Activated B cell treated with CpG ODN at 0.5 μM for 24 hours (primary cell): Measurements from ENCODE around the gene ETNK2. TPM values are rescaled to one million over a fixed set of nuclear protein-coding genes. Genes with fewer than 3 reads are reported as not detected.

ENCODE experiments used
- ATAC-seq: fragments of 200-7000 bp; cut with Tn5 transposase; one replicate; pipeline ENCODE4 v1.10.0; 2021; ENCODE audit warnings: low read depth, mild to moderate bottlenecking, moderate library complexity
- CTCF ChIA-PET: fragments of 350-600 bp; sonication (Branson Sonifier 250); formaldehyde crosslinking; loops from one replicate; lab custom pipeline; 2021; ENCODE audit warnings: antibody characterized with exemption; lab: Charles Lee
- POLR2A ChIA-PET: fragments of 350-600 bp; sonication (Branson Sonifier 250); formaldehyde crosslinking; loops from one replicate; lab custom pipeline; 2021; ENCODE audit warnings: antibody characterized with exemption; lab: Charles Lee
- DNase-seq: peaks from one replicate; pipeline ENCODE4 v3.0.0; 2022
- H3K27ac Mint-ChIP-seq: one replicate; pipeline ENCODE4 v1.8.0; 2020; ENCODE audit warnings: mixed read lengths
- H3K27me3 Mint-ChIP-seq: one replicate; pipeline ENCODE4 v1.8.0; 2021; ENCODE audit warnings: mixed read lengths
- H3K36me3 Mint-ChIP-seq: one replicate; pipeline ENCODE4 v1.8.0; 2021; ENCODE audit warnings: low read depth, mixed read lengths
- H3K4me1 Mint-ChIP-seq: one replicate; pipeline ENCODE4 v1.8.0; 2021; ENCODE audit warnings: mixed read lengths
- H3K4me3 Mint-ChIP-seq: one replicate; pipeline ENCODE4 v1.8.0; 2020; ENCODE audit warnings: mild to moderate bottlenecking, mixed read lengths
- H3K9me3 Mint-ChIP-seq: one replicate; pipeline ENCODE4 v1.8.0; 2020; ENCODE audit warnings: mixed read lengths
- intact Hi-C: fragments of 100-400 bp; cut with micrococcal nuclease; formaldehyde crosslinking; loops from one replicate; pipeline ENCODE4 v1.15.1; 2024
- total RNA-seq: library from RNA; stranded (reverse); gene quantifications from 2 replicates; pipeline ENCODE4 v1.2.3, GENCODE V29; 2022
- TF ChIP-seq, protein P1 (sequence below): fragments of 200-600 bp; IDR thresholded peaks from one replicate; pipeline ENCODE4 v1.8.0; 2022; ENCODE audit warnings: antibody characterized with exemption, mild to moderate bottlenecking

The ETNK2 gene
- total RNA-seq, 1 donor from 2014 or later: 0.16 TPM

DNA sequence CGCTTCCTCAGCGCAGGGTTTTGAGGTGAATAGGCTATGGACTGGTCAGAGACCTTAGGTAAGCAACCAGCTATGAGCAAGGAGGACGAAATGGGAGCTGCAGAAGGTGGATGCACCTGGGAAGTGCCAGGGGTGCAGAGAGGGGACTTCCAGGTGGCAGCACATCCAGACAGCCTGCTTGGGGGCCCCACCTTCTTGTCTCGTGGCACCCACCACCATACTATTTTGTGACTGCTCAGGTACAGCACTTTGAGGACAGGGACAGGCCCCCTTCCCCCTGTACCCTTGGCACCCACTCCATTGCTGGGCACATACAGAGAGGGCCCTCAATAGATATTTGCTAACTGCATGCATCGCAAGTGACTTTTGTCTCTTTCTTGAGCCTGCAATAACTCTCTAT, 45.2 kb upstream of the ETNK2 start:
- H3K36me3 Mint-ChIP-seq: no peaks in the 10 kb centered on the region
- no peak overlapping the region for H3K27ac Mint-ChIP-seq
- ChIA-PET CTCF (no interaction called here), POLR2A (no interaction called here)
- no peaks in the 10 kb centered on the region for H3K4me1 Mint-ChIP-seq
- TF ChIP-seq, protein P1, sequence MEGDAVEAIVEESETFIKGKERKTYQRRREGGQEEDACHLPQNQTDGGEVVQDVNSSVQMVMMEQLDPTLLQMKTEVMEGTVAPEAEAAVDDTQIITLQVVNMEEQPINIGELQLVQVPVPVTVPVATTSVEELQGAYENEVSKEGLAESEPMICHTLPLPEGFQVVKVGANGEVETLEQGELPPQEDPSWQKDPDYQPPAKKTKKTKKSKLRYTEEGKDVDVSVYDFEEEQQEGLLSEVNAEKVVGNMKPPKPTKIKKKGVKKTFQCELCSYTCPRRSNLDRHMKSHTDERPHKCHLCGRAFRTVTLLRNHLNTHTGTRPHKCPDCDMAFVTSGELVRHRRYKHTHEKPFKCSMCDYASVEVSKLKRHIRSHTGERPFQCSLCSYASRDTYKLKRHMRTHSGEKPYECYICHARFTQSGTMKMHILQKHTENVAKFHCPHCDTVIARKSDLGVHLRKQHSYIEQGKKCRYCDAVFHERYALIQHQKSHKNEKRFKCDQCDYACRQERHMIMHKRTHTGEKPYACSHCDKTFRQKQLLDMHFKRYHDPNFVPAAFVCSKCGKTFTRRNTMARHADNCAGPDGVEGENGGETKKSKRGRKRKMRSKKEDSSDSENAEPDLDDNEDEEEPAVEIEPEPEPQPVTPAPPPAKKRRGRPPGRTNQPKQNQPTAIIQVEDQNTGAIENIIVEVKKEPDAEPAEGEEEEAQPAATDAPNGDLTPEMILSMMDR: no peak
- peaks cover 21% of the 10 kb centered on the region for H3K27me3 Mint-ChIP-seq
- H3K4me3 Mint-ChIP-seq: no peak overlapping the region
- intact Hi-C loops: no loop called here
- no peak for ATAC-seq
- DNase-seq: no peak
- no peaks in the 10 kb centered on the region for H3K9me3 Mint-ChIP-seq

DNA sequence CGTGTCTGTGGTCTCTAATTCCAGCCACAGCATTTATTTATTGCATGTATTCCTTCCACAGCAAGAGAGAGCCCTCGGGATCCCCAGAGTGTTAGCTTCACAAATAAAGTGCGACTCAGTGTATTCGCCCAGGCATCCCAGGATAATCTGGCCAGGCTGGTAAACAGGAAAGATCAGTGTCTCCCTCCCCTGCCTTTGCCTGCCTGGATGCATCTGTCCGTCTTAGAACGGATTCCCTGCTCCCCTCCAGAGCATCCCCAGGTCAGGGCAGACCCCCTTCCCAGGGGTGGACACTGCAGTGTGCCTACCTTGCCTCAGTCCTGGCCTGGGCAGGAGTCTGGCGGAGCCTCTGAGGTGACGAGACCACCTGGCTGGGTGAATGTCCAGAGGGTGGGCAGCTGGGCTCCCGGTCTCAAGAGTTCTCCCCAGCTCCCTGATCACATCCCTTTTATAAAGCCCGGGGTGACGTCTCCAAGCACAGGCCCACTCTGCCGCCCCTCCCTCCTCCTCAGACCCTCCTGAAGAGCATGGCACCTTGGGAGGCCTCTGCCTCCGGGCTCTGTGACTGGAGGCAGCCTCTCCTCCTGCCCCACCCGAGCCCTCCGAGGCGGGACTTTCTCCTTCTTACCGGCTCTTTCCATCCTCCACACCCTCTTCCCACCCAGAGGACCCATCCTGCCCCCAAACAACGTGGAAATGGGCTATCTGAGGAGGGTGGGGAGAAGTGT, 44.4 kb upstream of the ETNK2 start, which contains the start of gene KISS1:
KISS1 (minus strand) TSS at position 424 of the 728 bp plus-strand sequence. CDS start 3,615 bp downstream, outside the sequence.
- intact Hi-C loops: no loop called here
- Mint-ChIP-seq H3K4me3 (no peak within 1 kb of the TSS), H3K9me3 (no peaks in the 10 kb centered on the region), H3K27me3 (peaks cover 26% of the 10 kb centered on the region), H3K36me3 (no peaks in the 10 kb centered on the region), H3K27ac (no peak within 1 kb of the TSS), H3K4me1 (no peaks in the 10 kb centered on the region)
- POLR2A ChIA-PET: no interaction called here
- TF ChIP-seq, protein P1: no peak
- no peak for ATAC-seq
- CTCF ChIA-PET: no interaction called here
- DNase-seq: no peak

DNA sequence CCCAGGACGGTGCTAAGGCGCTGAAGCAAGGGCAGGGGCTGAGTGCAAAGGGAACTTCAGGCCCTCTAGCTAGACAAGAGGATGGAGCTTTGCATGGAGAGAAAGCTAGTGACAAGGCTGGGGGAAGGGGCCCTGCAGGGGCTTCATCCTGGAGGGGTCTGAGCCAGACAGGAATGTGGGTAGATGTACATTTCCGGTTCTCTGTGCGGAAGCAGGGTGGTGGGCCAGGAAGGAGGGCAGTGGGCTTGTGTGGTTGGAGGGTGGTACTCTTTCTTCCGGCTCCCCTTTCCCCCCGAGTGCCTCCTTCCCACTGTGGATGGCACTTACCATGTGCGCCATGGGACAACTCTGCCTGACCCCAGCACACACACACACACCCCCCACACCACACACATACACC, 42.9 kb upstream of the ETNK2 start:
- Mint-ChIP-seq H3K27ac (no peak overlapping the region), H3K4me1 (peaks cover 3% of the 10 kb centered on the region), H3K4me3 (no peak overlapping the region), H3K27me3 (peaks cover 29% of the 10 kb centered on the region), H3K9me3 (no peaks in the 10 kb centered on the region), H3K36me3 (no peaks in the 10 kb centered on the region)
- DNase-seq (no peak), ATAC-seq (no peak)
- TF ChIP-seq, protein P1: no peak
- ChIA-PET CTCF (no interaction called here), POLR2A (no interaction called here)
- intact Hi-C loops: no loop called here

DNA sequence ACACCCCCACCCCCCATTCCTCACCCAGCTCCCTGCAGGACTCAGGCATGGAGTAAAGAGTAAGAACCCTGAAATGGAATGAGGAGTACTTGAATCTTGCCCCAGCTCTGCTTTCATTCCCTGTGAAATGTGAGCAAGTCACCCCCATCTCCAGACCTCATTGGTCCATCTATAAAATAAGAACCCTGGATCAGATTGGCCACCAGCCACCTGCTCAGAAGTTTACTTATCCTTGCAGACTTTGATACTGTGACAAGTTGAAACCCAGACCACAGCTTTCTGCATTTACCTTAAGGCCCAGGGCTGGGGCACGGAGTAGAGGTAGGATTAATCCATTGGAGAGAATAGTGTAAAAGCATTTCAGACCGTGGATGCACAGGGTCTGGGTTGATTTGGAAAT, 42.2 kb upstream of the ETNK2 start:
- no peak for ATAC-seq
- H3K27me3 Mint-ChIP-seq: peaks cover 35% of the 10 kb centered on the region
- no peak for DNase-seq
- H3K36me3 Mint-ChIP-seq: no peaks in the 10 kb centered on the region
- POLR2A ChIA-PET: no interaction called here
- TF ChIP-seq, protein P1: no peak
- intact Hi-C loops: no loop called here
- CTCF ChIA-PET: no interaction called here
- H3K9me3 Mint-ChIP-seq: no peaks in the 10 kb centered on the region
- H3K4me1 Mint-ChIP-seq: peaks cover 6% of the 10 kb centered on the region
- no peak overlapping the region for H3K4me3 Mint-ChIP-seq
- H3K27ac Mint-ChIP-seq: no peak overlapping the region

DNA sequence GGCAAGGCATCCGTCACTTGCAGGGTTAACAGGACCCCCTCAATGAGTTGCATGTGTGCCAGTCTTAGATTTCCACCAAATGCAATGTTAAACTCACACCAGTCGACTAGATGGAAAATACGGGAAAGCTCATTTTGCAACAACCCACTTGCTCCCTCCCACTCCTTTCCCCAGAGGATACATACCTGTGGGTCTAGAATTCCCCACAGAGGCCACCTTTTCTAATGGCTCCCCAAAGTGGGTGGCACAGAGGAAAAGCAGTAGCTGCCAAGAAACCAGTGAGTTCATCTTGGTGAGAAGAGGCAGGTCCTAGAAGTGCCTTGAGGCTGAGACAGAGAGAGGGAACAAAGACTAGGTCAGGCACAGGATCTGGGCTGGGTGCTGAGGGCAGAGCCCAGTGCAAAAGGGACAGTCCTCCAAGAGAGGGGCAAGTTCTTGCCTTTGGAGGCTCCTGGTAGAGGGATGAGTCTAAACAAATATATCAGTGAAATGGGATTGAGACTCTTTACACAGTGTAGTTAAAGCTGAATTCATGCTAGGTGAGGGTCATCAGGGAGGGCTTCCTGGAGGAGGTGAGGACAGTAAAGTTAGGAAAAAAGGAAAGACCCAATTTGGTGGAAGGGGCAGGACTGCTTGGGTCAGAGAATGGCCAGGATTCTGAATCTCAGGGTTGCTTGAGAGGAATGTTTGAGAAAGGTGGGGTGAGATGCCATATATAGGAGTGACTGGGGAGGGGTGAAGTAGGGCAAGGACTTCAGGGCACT, 40.9 kb upstream of the ETNK2 start:
- Mint-ChIP-seq H3K4me3 (no peak overlapping the region), H3K27ac (no peak overlapping the region), H3K4me1 (peaks cover 6% of the 10 kb centered on the region), H3K27me3 (peaks cover 43% of the 10 kb centered on the region), H3K9me3 (no peaks in the 10 kb centered on the region), H3K36me3 (no peaks in the 10 kb centered on the region)
- ATAC-seq (no peak), DNase-seq (no peak)
- POLR2A ChIA-PET: no interaction called here
- intact Hi-C loops: no loop called here
- TF ChIP-seq, protein P1: no peak
- CTCF ChIA-PET: no interaction called here
